Activated CD8-positive, alpha-beta memory T cell treated with anti-CD3 and anti-CD28 coated beads, Interleukin-2, amount 10 ng/mL, durations not matched to agents 7 days and 5 days (primary cell): ENCODE measurements around the gene RBM15B. TPM values are rescaled to one million over a fixed set of nuclear protein-coding genes. Genes with fewer than 3 reads are reported as not detected.

ENCODE experiments used
- ATAC-seq: fragments of 150-1000 bp; cut with Tn5 transposase; one replicate; pipeline ENCODE4 v1.10.0; 2021; ENCODE audit warnings: moderate library complexity
- CTCF ChIA-PET: fragments of 350-600 bp; sonication (Branson Sonifier 250); formaldehyde crosslinking; loops from one replicate; lab custom pipeline; 2021; ENCODE audit warnings: antibody characterized with exemption; lab: Charles Lee
- DNase-seq: peaks from one replicate; pipeline ENCODE4 v3.0.0-alpha.2; 2020
- H3K27ac Mint-ChIP-seq: one replicate; pipeline ENCODE4 v1.8.0; 2021; ENCODE audit warnings: mild to moderate bottlenecking, mixed read lengths
- H3K27me3 Mint-ChIP-seq: one replicate; pipeline ENCODE4 v1.8.0; 2021; ENCODE audit warnings: mixed read lengths
- H3K36me3 Mint-ChIP-seq: one replicate; pipeline ENCODE4 v1.8.0; 2021; ENCODE audit warnings: mild to moderate bottlenecking, mixed read lengths
- H3K4me1 Mint-ChIP-seq: one replicate; pipeline ENCODE4 v1.8.0; 2021; ENCODE audit warnings: mixed read lengths
- H3K4me3 Mint-ChIP-seq: one replicate; pipeline ENCODE4 v1.8.0; 2021; ENCODE audit warnings: mild to moderate bottlenecking, moderate library complexity, mixed read lengths
- H3K9me3 Mint-ChIP-seq: one replicate; pipeline ENCODE4 v1.8.0; 2022; ENCODE audit warnings: low read depth, mixed read lengths
- total RNA-seq, 2 experiments: library from RNA; stranded (reverse); gene quantifications; one replicate each; pipeline ENCODE4 v1.2.3, GENCODE V29; 2021

Gene RBM15B
- total RNA-seq = 10 to 100 TPM; 28.7 to 36.1 TPM

- H3K36me3 Mint-ChIP-seq = peaks cover 45% of the 10 kb centered on the region
Measured at GRCh38 chr3:51391075-51391565, at the start of gene RBM15B. Gene RBM15B (plus strand): TSS chr3:51391285. CDS start chr3:51391400, 115 bp downstream.

GRCh38 chr3:51343918-51344687 is 47.0 kb upstream of the RBM15B start:
- CTCF ChIA-PET = interaction anchor here (0.9 kb wide), 1 partner anchor 28 kb away, joined by 3 read pairs; no protein-coding TSS in a partner anchor
- no peaks in the 10 kb centered on the region for H3K9me3 Mint-ChIP-seq

More at GRCh38 chr3:51391075-51391565, at the start of gene RBM15B:
- CTCF ChIA-PET = interaction anchor here (1.0 to 4.4 kb wide), 6 partner anchors 11 to 290 kb away, joined by 3 to 39 read pairs (median 16); partner anchors contain the start of genes DCAF1 and TEX264
- ATAC-seq (peak; percentile 93), DNase-seq (peak; percentile 98)
- no peaks in the 10 kb centered on the region for H3K27me3 Mint-ChIP-seq
- H3K9me3 Mint-ChIP-seq = no peaks in the 10 kb centered on the region
- H3K4me1 Mint-ChIP-seq = peaks cover 82% of the 10 kb centered on the region
- H3K4me3 Mint-ChIP-seq = peak within 1 kb of the TSS; percentile 85
- H3K27ac Mint-ChIP-seq = peak within 1 kb of the TSS; percentile 88

GRCh38 chr3:51350751-51351150 is 40.3 kb upstream of the RBM15B start:
- no peak overlapping the region for H3K4me3 Mint-ChIP-seq
- H3K27ac Mint-ChIP-seq = no peak overlapping the region
- no peaks in the 10 kb centered on the region for H3K4me1 Mint-ChIP-seq
- peaks cover 2% of the 10 kb centered on the region for H3K9me3 Mint-ChIP-seq
- no peak for ATAC-seq
- CTCF ChIA-PET = no interaction called here
- no peaks in the 10 kb centered on the region for H3K27me3 Mint-ChIP-seq
- H3K36me3 Mint-ChIP-seq = peaks cover 2% of the 10 kb centered on the region
- DNase-seq = no peak

More at GRCh38 chr3:51343918-51344687, 47.0 kb upstream of the RBM15B start:
- no peak for DNase-seq
- no peaks in the 10 kb centered on the region for H3K27me3 Mint-ChIP-seq
- H3K4me3 Mint-ChIP-seq = no peak overlapping the region
- no peaks in the 10 kb centered on the region for H3K36me3 Mint-ChIP-seq
- H3K4me1 Mint-ChIP-seq = no peaks in the 10 kb centered on the region
- H3K27ac Mint-ChIP-seq = no peak overlapping the region
- no peak for ATAC-seq

- Mint-ChIP-seq H3K4me3 (no peak overlapping the region), H3K27me3 (no peaks in the 10 kb centered on the region), H3K9me3 (peaks cover 2% of the 10 kb centered on the region), H3K4me1 (no peaks in the 10 kb centered on the region), H3K36me3 (peaks cover 2% of the 10 kb centered on the region), H3K27ac (no peak overlapping the region)
- ATAC-seq (no peak), DNase-seq (no peak)
- CTCF ChIA-PET = no interaction called here
Measured at GRCh38 chr3:51353131-51353530, 38.0 kb upstream of the RBM15B start.

GRCh38 chr3:51353691-51354090 is 37.4 kb upstream of the RBM15B start:
- Mint-ChIP-seq H3K36me3 (peaks cover 2% of the 10 kb centered on the region), H3K4me1 (no peaks in the 10 kb centered on the region), H3K27ac (no peak overlapping the region), H3K4me3 (no peak overlapping the region), H3K9me3 (peaks cover 2% of the 10 kb centered on the region), H3K27me3 (no peaks in the 10 kb centered on the region)
- ATAC-seq = no peak
- no peak for DNase-seq
- CTCF ChIA-PET = no interaction called here

GRCh38 chr3:51354172-51354571 is 36.9 kb upstream of the RBM15B start:
- ATAC-seq (no peak), DNase-seq (no peak)
- Mint-ChIP-seq H3K27me3 (no peaks in the 10 kb centered on the region), H3K4me1 (no peaks in the 10 kb centered on the region), H3K9me3 (peaks cover 2% of the 10 kb centered on the region), H3K4me3 (no peak overlapping the region), H3K27ac (no peak overlapping the region), H3K36me3 (peaks cover 2% of the 10 kb centered on the region)
- CTCF ChIA-PET = no interaction called here

GRCh38 chr3:51354731-51355615 is 36.1 kb upstream of the RBM15B start:
- H3K27ac Mint-ChIP-seq = no peak overlapping the region
- CTCF ChIA-PET = no interaction called here
- DNase-seq (no peak), ATAC-seq (no peak)
- no peaks in the 10 kb centered on the region for H3K4me1 Mint-ChIP-seq
- no peaks in the 10 kb centered on the region for H3K27me3 Mint-ChIP-seq
- no peak overlapping the region for H3K4me3 Mint-ChIP-seq
- H3K9me3 Mint-ChIP-seq = no peaks in the 10 kb centered on the region
- H3K36me3 Mint-ChIP-seq = no peaks in the 10 kb centered on the region

GRCh38 chr3:51355891-51356578 is 35.0 kb upstream of the RBM15B start:
- Mint-ChIP-seq H3K36me3 (no peaks in the 10 kb centered on the region), H3K4me3 (no peak overlapping the region), H3K27ac (no peak overlapping the region), H3K9me3 (no peaks in the 10 kb centered on the region), H3K27me3 (no peaks in the 10 kb centered on the region), H3K4me1 (no peaks in the 10 kb centered on the region)
- no peak for DNase-seq
- ATAC-seq = no peak
- CTCF ChIA-PET = interaction anchor here (1.6 kb wide), 1 partner anchor 385 kb away, joined by 3 read pairs; no protein-coding TSS in a partner anchor

- H3K4me1 Mint-ChIP-seq = no peaks in the 10 kb centered on the region
Measured at GRCh38 chr3:51357856-51358255, 33.2 kb upstream of the RBM15B start.

GRCh38 chr3:51358981-51359380 is 32.1 kb upstream of the RBM15B start:
- ATAC-seq (no peak), DNase-seq (no peak)
- no peaks in the 10 kb centered on the region for H3K4me1 Mint-ChIP-seq
- no peaks in the 10 kb centered on the region for H3K27me3 Mint-ChIP-seq
- H3K27ac Mint-ChIP-seq = no peak overlapping the region
- H3K9me3 Mint-ChIP-seq = no peaks in the 10 kb centered on the region
- no peak overlapping the region for H3K4me3 Mint-ChIP-seq
- CTCF ChIA-PET = no interaction called here
- no peaks in the 10 kb centered on the region for H3K36me3 Mint-ChIP-seq

More at GRCh38 chr3:51357856-51358255, 33.2 kb upstream of the RBM15B start:
- CTCF ChIA-PET = no interaction called here
- Mint-ChIP-seq H3K9me3 (no peaks in the 10 kb centered on the region), H3K27me3 (no peaks in the 10 kb centered on the region), H3K4me3 (no peak overlapping the region), H3K27ac (no peak overlapping the region), H3K36me3 (no peaks in the 10 kb centered on the region)
- no peak for ATAC-seq
- DNase-seq = no peak

- Mint-ChIP-seq H3K36me3 (no peaks in the 10 kb centered on the region), H3K9me3 (no peaks in the 10 kb centered on the region), H3K27me3 (no peaks in the 10 kb centered on the region), H3K27ac (no peak overlapping the region), H3K4me1 (no peaks in the 10 kb centered on the region), H3K4me3 (no peak overlapping the region)
- CTCF ChIA-PET = interaction anchor here (0.6 to 1.7 kb wide), 2 partner anchors 10 to 379 kb away, joined by 3 to 5 read pairs; no protein-coding TSS in a partner anchor
- no peak for ATAC-seq
- DNase-seq = no peak
Measured at GRCh38 chr3:51360806-51361205, 30.3 kb upstream of the RBM15B start.

- ATAC-seq = no peak
- CTCF ChIA-PET = interaction anchor here (1.7 kb wide), 1 partner anchor 9 kb away, joined by 5 read pairs; no protein-coding TSS in a partner anchor
- no peak overlapping the region for H3K4me3 Mint-ChIP-seq
- H3K4me1 Mint-ChIP-seq = no peaks in the 10 kb centered on the region
- no peaks in the 10 kb centered on the region for H3K36me3 Mint-ChIP-seq
- no peak for DNase-seq
- H3K27me3 Mint-ChIP-seq = peaks cover 2% of the 10 kb centered on the region
- no peak overlapping the region for H3K27ac Mint-ChIP-seq
- no peaks in the 10 kb centered on the region for H3K9me3 Mint-ChIP-seq
Measured at GRCh38 chr3:51361746-51362145, 29.3 kb upstream of the RBM15B start.

GRCh38 chr3:51362476-51362875 is 28.6 kb upstream of the RBM15B start:
- no peaks in the 10 kb centered on the region for H3K4me1 Mint-ChIP-seq
- no peaks in the 10 kb centered on the region for H3K9me3 Mint-ChIP-seq
- H3K27me3 Mint-ChIP-seq = peaks cover 4% of the 10 kb centered on the region
- no peaks in the 10 kb centered on the region for H3K36me3 Mint-ChIP-seq
- DNase-seq = no peak
- CTCF ChIA-PET = no interaction called here
- ATAC-seq = no peak
- no peak overlapping the region for H3K4me3 Mint-ChIP-seq
- no peak overlapping the region for H3K27ac Mint-ChIP-seq
